Mesendoderm (in vitro differentiated cells): ENCODE results near the gene METTL2B.
"Not testable (repeated sequence)": the region's sequence is repeated elsewhere in the genome, so short reads cannot be mapped to it uniquely, and the experiment has no call there.

ENCODE experiments used
- DNase-seq: peaks from one replicate; pipeline ENCODE4 v3.0.0; 2013
- H2AK5ac ChIP-seq: 2 replicates; pipeline ENCODE4 v1.6.1; 2013; ENCODE audit warnings: low read length, inconsistent platforms
- H2BK120ac ChIP-seq: 2 replicates; pipeline ENCODE4 v1.6.1; 2013; ENCODE audit warnings: low read depth, mild to moderate bottlenecking, low read length, moderate library complexity, mixed read lengths
- H2BK15ac ChIP-seq: replicated peaks from 2 replicates; pipeline ENCODE4 v1.6.1; 2013; ENCODE audit warnings: low read depth, mild to moderate bottlenecking, moderate library complexity
- H2BK5ac ChIP-seq: 2 replicates; pipeline ENCODE4 v1.6.1; 2013; ENCODE audit warnings: low read length, inconsistent platforms
- H3K18ac ChIP-seq: 2 replicates; pipeline ENCODE4 v1.6.1; 2013; ENCODE audit warnings: mild to moderate bottlenecking, low read length, mixed read lengths
- H3K23ac ChIP-seq: one replicate; pipeline ENCODE4 v1.6.1; 2013; ENCODE audit warnings: low read length
- H3K27ac ChIP-seq: 2 replicates; pipeline ENCODE4 v1.5.1; 2013; ENCODE audit warnings: low read depth, mild to moderate bottlenecking, inconsistent platforms, low read length, moderate library complexity
- H3K27me3 ChIP-seq: 2 replicates; pipeline ENCODE4 v1.6.1; 2013; ENCODE audit warnings: low read length, control low read depth, mild to moderate bottlenecking, inconsistent platforms; ENCODE audit not compliant: insufficient read depth, poor library complexity
- H3K36me3 ChIP-seq: 2 replicates; pipeline ENCODE4 v1.6.1; 2013; ENCODE audit warnings: low read length, inconsistent platforms; ENCODE audit not compliant: control insufficient read depth, insufficient read depth
- H3K4ac ChIP-seq: one replicate; pipeline ENCODE4 v1.6.1; 2013; ENCODE audit warnings: low read depth, mild to moderate bottlenecking, low read length, moderate library complexity
- H3K4me1 ChIP-seq: 2 replicates; pipeline ENCODE4 v1.6.1; 2013; ENCODE audit warnings: low read depth, low read length, inconsistent platforms; ENCODE audit not compliant: control insufficient read depth
- H3K4me2 ChIP-seq: 2 replicates; pipeline ENCODE4 v1.6.1; 2013; ENCODE audit warnings: low read length
- H3K4me3 ChIP-seq: 2 replicates; pipeline ENCODE4 v1.5.1; 2013; ENCODE audit warnings: mild to moderate bottlenecking, low read length
- H3K56ac ChIP-seq: one replicate; pipeline ENCODE4 v1.6.1; 2013; ENCODE audit warnings: low read length
- H3K79me1 ChIP-seq: 2 replicates; pipeline ENCODE4 v1.6.1; 2013; ENCODE audit warnings: low read length, inconsistent platforms
- H3K79me2 ChIP-seq: 2 replicates; pipeline ENCODE4 v1.6.1; 2013; ENCODE audit warnings: mild to moderate bottlenecking, low read length; ENCODE audit not compliant: control insufficient read depth, insufficient read depth
- H3K9ac ChIP-seq: 2 replicates; pipeline ENCODE4 v1.6.1; 2013; ENCODE audit warnings: low read length, inconsistent platforms
- H4K5ac ChIP-seq: one replicate; pipeline ENCODE4 v1.6.1; 2013; ENCODE audit warnings: low read length
- H4K8ac ChIP-seq: one replicate; pipeline ENCODE4 v1.6.1; 2013; ENCODE audit warnings: low read depth, mild to moderate bottlenecking, control low read depth, low read length, moderate library complexity
- WGBS: extraction: QIAGEN DNeasy Blood & Tissue Kit; methylation state at CpG from one replicate; pipeline ENCODE4 v1.1.7; 2013; ENCODE audit warnings: low lambda C conversion rate, missing lambda C conversion rate; ENCODE audit not compliant: insufficient coverage; ENCODE audit errors: extremely low coverage; 5-methylcytosine and 5-hydroxymethylcytosine counted together

METTL2B gene

GRCh38 chr7:128507321-128507993 lies 30.9 kb downstream of the METTL2B start:
- H3K79me1 ChIP-seq, H3K27ac ChIP-seq, H4K5ac ChIP-seq, H3K23ac ChIP-seq, DNase-seq, H3K18ac ChIP-seq, H3K56ac ChIP-seq, H3K4ac ChIP-seq, H3K9ac ChIP-seq, H2BK15ac ChIP-seq, H3K36me3 ChIP-seq, H2BK5ac ChIP-seq, H3K4me2 ChIP-seq, H2AK5ac ChIP-seq, H3K4me1 ChIP-seq, H2BK120ac ChIP-seq, H3K27me3 ChIP-seq, H3K79me2 ChIP-seq, H4K8ac ChIP-seq, H3K4me3 ChIP-seq: not testable (repeated sequence)
- WGBS = no CpG with 5 or more reads among the region's 5 CpGs

GRCh38 chr7:128511692-128512091 lies 35.1 kb downstream of the METTL2B start:
- no CpG with 5 or more reads among the region's 11 CpGs for WGBS
- H3K18ac ChIP-seq = not testable (repeated sequence)

GRCh38 chr7:128515232-128515631 lies 38.7 kb downstream of the METTL2B start:
- H3K79me1 ChIP-seq, H2BK5ac ChIP-seq, H2BK120ac ChIP-seq, H3K4me1 ChIP-seq, H3K56ac ChIP-seq, DNase-seq, H2BK15ac ChIP-seq, H4K8ac ChIP-seq, H3K4me2 ChIP-seq, H3K23ac ChIP-seq, H2AK5ac ChIP-seq, H3K36me3 ChIP-seq, H3K18ac ChIP-seq, H3K27me3 ChIP-seq, H3K27ac ChIP-seq, H4K5ac ChIP-seq, H3K4ac ChIP-seq, H3K79me2 ChIP-seq, H3K9ac ChIP-seq, H3K4me3 ChIP-seq: not testable (repeated sequence)
- WGBS = no CpG with 5 or more reads among the region's 6 CpGs

More at GRCh38 chr7:128511692-128512091, 35.1 kb downstream of the METTL2B start:
- not testable (repeated sequence) for H3K27me3 ChIP-seq, H3K27ac ChIP-seq, H4K8ac ChIP-seq, H2AK5ac ChIP-seq, H3K4me2 ChIP-seq, H3K56ac ChIP-seq, H4K5ac ChIP-seq, H3K79me2 ChIP-seq, H3K79me1 ChIP-seq, H3K4ac ChIP-seq, H3K4me1 ChIP-seq, H2BK120ac ChIP-seq, H3K9ac ChIP-seq, H2BK5ac ChIP-seq, H3K23ac ChIP-seq, H3K4me3 ChIP-seq, H2BK15ac ChIP-seq, DNase-seq, H3K36me3 ChIP-seq

GRCh38 chr7:128517023-128517422 lies 40.5 kb downstream of the METTL2B start:
- H3K4me1 ChIP-seq, DNase-seq, H3K4me2 ChIP-seq, H3K27me3 ChIP-seq, H2BK5ac ChIP-seq, H4K5ac ChIP-seq, H3K18ac ChIP-seq, H2BK120ac ChIP-seq, H3K4me3 ChIP-seq, H4K8ac ChIP-seq, H3K23ac ChIP-seq, H3K79me2 ChIP-seq, H3K79me1 ChIP-seq, H3K27ac ChIP-seq, H2BK15ac ChIP-seq, H3K56ac ChIP-seq, H3K4ac ChIP-seq, H3K36me3 ChIP-seq, H2AK5ac ChIP-seq, H3K9ac ChIP-seq: not testable (repeated sequence)
- no CpG with 5 or more reads among the region's 5 CpGs for WGBS

- H3K4me3 ChIP-seq, H3K36me3 ChIP-seq, H3K18ac ChIP-seq, H3K79me1 ChIP-seq, H2BK120ac ChIP-seq, H3K4me1 ChIP-seq, H3K27me3 ChIP-seq, H3K4me2 ChIP-seq, H4K8ac ChIP-seq, H3K56ac ChIP-seq, H3K79me2 ChIP-seq, H4K5ac ChIP-seq, H3K23ac ChIP-seq, H2AK5ac ChIP-seq, H2BK5ac ChIP-seq, H3K27ac ChIP-seq, H3K9ac ChIP-seq, H2BK15ac ChIP-seq, H3K4ac ChIP-seq: not testable (repeated sequence)
- peak; percentile 3 for DNase-seq
- WGBS = no CpG with 5 or more reads among the region's 7 CpGs
These were observed 46.8 kb downstream of the METTL2B start for GRCh38 chr7:128523226-128523931.
